Thyroid gland (tissue), 4 donors: ENCODE data around the gene PRSS21. TPM values are rescaled to one million over a fixed set of nuclear protein-coding genes. Genes with fewer than 3 reads are reported as not detected.

Experiments used
- DNase-seq, 2 donors: peaks; one replicate each; pipeline ENCODE4 v3.0.0-alpha.2; 2019
- H3K27ac ChIP-seq, 3 donors: fragments of 200-600 bp; sonication (generic); 1 replicate in 2 of 3; 2 replicates in 1 of 3; pipeline ENCODE4 v1.5.1; 2016 to 2019; ENCODE audit warnings: mild to moderate bottlenecking in 1 of 3, moderate library complexity in 1 of 3
- H3K27me3 ChIP-seq: fragments of 200-600 bp; sonication (generic); one replicate; pipeline ENCODE4 v1.5.1; 2019
- H3K36me3 ChIP-seq, 2 donors: fragments of 200-600 bp; sonication (generic); one replicate each; pipeline ENCODE4 v1.5.1; 2016 to 2019
- H3K4me1 ChIP-seq, 2 donors: fragments of 200-600 bp; sonication (generic); one replicate each; pipeline ENCODE4 v1.5.1; 2017 to 2019
- H3K4me3 ChIP-seq, 3 donors: fragments of 200-600 bp; sonication (generic); replicated peaks in 1 of 3; 1 replicate in 2 of 3; 2 replicates in 1 of 3; pipeline ENCODE4 v1.5.1; 2016; ENCODE audit warnings: mild to moderate bottlenecking in 1 of 3
- H3K9me3 ChIP-seq: fragments of 200-600 bp; sonication (generic); one replicate; pipeline ENCODE4 v1.5.1; 2017
- POLR2A ChIP-seq, 2 donors: fragments of 450-650 bp; IDR thresholded peaks; one replicate each; pipeline ENCODE4 v1.6.1; 2017; ENCODE audit warnings: antibody characterized with exemption in 2 of 2, mild to moderate bottlenecking in 2 of 2, moderate library complexity in 1 of 2
- WGBS, 2 donors: methylation state at CpG; one replicate each; pipeline ENCODE4 v1.1.5; 2017; 5-methylcytosine and 5-hydroxymethylcytosine counted together
- intact Hi-C: fragments of 100-400 bp; cut with DNase I; formaldehyde crosslinking; loops from one replicate; pipeline ENCODE4 v1.15.1; 2023
- total RNA-seq, 4 donors: library from RNA; depleted of rRNA; stranded (reverse); fragments of >200 nt; gene quantifications; one replicate each; pipeline ENCODE4 v1.2.3, GENCODE V29; 2016
- TF ChIP-seq, protein P1 (sequence below), 6 experiments: fragments of 200-600 bp in 3 of 6; fragments of 450-650 bp in 3 of 6; sonication (generic) in 3 of 6; IDR thresholded peaks; one replicate each; pipeline ENCODE4 v1.5.1; 2016 to 2019; ENCODE audit warnings: antibody characterized with exemption in 6 of 6, mild to moderate bottlenecking in 2 of 6, inconsistent platforms in 1 of 6, moderate library complexity in 1 of 6

The PRSS21 gene
- total RNA-seq, 4 donors from 2014 or later = 0.56 TPM; not detected in 3

DNA sequence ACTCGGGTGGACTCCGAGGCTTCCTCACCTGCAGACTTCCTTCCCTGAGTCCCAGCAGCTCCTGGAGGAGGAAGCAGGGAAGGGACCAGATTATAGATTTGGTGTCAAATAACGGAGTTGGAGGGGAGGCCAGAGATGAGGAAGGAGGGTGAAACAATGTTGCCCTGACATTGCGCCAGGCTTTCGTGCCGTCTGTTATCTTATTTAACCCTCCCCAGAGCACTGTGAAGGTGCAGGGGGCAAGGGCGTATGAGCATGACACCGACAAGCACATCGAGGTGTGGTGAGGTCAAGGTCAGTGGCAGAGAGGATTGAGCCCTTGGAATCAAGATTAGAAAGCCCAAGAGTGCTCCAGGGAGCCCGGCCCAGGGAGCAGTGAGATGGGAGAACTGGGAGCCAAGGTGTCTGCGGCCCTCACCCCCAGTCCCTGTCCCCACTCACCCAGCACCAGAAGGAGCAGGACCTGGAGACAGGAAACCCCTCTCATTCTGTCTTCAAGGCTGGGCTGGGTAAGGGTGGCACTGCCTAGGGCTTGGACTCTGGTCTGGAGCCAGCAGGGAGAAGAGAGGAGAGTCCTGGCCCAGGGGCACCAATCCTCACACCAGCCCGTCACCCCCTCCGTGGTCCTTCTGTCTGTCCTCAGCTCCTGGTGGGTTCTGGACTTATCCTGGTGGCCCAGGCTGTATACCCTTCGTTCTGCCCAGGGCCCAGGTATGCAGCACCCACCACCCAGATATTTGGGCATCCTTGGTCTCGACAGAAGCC, 30.8 kb upstream of the PRSS21 start:
- H3K9me3 ChIP-seq = no peaks in the 10 kb centered on the region
- intact Hi-C loops = no loop called here
- peaks cover 0 to 8% of the 10 kb centered on the region in 2 donors for H3K4me1 ChIP-seq
- no peak for DNase-seq
- H3K36me3 ChIP-seq = no peaks in the 10 kb centered on the region
- no peak for TF ChIP-seq POLR2A (IDR thresholded peaks at IDR 0.05)
- TF ChIP-seq, protein P1, sequence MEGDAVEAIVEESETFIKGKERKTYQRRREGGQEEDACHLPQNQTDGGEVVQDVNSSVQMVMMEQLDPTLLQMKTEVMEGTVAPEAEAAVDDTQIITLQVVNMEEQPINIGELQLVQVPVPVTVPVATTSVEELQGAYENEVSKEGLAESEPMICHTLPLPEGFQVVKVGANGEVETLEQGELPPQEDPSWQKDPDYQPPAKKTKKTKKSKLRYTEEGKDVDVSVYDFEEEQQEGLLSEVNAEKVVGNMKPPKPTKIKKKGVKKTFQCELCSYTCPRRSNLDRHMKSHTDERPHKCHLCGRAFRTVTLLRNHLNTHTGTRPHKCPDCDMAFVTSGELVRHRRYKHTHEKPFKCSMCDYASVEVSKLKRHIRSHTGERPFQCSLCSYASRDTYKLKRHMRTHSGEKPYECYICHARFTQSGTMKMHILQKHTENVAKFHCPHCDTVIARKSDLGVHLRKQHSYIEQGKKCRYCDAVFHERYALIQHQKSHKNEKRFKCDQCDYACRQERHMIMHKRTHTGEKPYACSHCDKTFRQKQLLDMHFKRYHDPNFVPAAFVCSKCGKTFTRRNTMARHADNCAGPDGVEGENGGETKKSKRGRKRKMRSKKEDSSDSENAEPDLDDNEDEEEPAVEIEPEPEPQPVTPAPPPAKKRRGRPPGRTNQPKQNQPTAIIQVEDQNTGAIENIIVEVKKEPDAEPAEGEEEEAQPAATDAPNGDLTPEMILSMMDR (IDR thresholded peaks at IDR 0.05) = no peak
- 61 to 64% methylated on average over 14 to 15 of the region's 15 CpGs for WGBS, 2 donors
- no peak overlapping the region for H3K4me3 ChIP-seq
- H3K27me3 ChIP-seq = peaks cover 14% of the 10 kb centered on the region
- H3K27ac ChIP-seq = no peak overlapping the region

DNA sequence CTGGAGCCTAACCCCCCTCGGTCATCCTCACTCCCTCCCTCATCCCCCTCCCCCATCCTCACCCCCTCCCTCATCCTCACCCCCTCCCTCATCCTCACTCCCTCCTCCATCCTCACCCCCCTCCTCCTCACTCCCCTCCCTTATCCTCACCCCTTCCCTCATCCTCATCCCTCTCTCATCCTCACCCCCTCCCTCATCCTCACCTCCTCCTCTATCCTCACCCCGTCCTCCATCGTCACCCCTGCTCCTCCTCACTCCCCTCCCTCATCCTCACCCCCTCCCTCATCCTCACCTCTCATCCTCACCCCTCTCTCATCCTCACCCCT, 30.2 kb upstream of the PRSS21 start:
- H3K4me1 ChIP-seq = peaks cover 0 to 8% of the 10 kb centered on the region in 2 donors
- DNase-seq = no peak
- no peak overlapping the region for H3K4me3 ChIP-seq
- no peak overlapping the region for H3K27ac ChIP-seq
- intact Hi-C loops = no loop called here
- WGBS, 2 donors = 51 to 71% methylated on average over 3 of the region's 3 CpGs
- TF ChIP-seq, protein P1 (IDR thresholded peaks at IDR 0.05) = no peak
- TF ChIP-seq POLR2A (IDR thresholded peaks at IDR 0.05) = no peak
- H3K27me3 ChIP-seq = peaks cover 14% of the 10 kb centered on the region
- H3K9me3 ChIP-seq = no peaks in the 10 kb centered on the region
- H3K36me3 ChIP-seq = no peaks in the 10 kb centered on the region

DNA sequence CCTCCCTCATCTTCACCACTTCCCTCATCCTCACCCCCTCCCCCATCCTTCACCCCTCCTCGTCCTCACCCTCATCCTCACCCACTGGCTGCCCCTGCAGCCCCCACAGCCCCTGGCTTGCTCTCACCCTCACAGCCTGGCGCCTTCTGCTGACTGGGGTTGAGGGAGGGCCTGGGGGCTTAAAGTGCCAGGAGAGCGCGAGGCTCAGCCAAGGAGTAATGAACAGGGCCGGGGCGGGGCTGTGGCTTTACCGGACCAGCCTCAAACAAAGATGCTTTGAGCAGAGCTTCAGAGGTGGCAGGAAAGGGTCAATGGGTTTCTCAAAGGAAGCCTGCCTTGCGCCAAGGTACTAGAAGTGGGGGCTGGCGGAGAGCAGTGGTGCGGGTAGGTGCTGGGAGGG, 29.6 kb upstream of the PRSS21 start, which contains the start of gene PRSS33:
TSS of gene PRSS33 (minus strand) at position 155 of the 400 bp plus-strand sequence. CDS start 1,013 bp downstream, outside the sequence.
- WGBS, 2 donors = 15 to 23% methylated on average over 9 to 10 of the region's 10 CpGs
- no peak for DNase-seq
- H3K27ac ChIP-seq = no peak within 1 kb of the TSS

DNA sequence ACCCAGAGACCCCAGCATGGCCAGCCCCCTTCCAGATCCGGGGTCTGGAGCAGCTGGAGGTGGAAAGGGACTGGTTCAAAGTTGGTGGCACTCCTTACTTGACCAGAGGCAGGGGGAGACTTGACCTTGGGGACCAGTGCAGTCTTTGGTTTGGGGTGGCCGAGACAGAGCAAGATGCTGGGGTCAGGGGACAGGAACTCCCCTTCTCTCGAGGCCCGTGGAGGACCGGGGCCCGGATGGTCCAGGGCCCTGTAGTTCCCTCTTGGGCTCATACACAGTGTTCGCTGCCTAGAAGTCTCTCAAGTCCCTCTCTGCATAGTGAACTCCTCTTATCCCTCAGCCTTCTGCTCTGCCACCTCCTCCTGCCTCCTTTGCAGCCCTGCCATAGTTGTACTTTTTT, 29.1 kb upstream of the PRSS21 start:
- Histone ChIP-seq H3K27me3 (peaks cover 14% of the 10 kb centered on the region), H3K4me1 (peaks cover 0 to 8% of the 10 kb centered on the region in 2 donors), H3K36me3 (no peaks in the 10 kb centered on the region), H3K9me3 (no peaks in the 10 kb centered on the region), H3K4me3 (no peak overlapping the region), H3K27ac (no peak overlapping the region)
- no peak for DNase-seq
- TF ChIP-seq, protein P1 (IDR thresholded peaks at IDR 0.05) = no peak
- no peak for TF ChIP-seq POLR2A (IDR thresholded peaks at IDR 0.05)
- WGBS, 2 donors = 37 to 38% methylated on average over 6 to 7 of the region's 7 CpGs
- intact Hi-C loops = no loop called here

More for the DNA sequence above, 29.6 kb upstream of the PRSS21 start, which contains the start of gene PRSS33:
- intact Hi-C loops = no loop called here
- Histone ChIP-seq H3K27me3 (peaks cover 14% of the 10 kb centered on the region), H3K36me3 (no peaks in the 10 kb centered on the region), H3K4me3 (no peak within 1 kb of the TSS), H3K4me1 (peaks cover 0 to 8% of the 10 kb centered on the region in 2 donors), H3K9me3 (no peaks in the 10 kb centered on the region)
- TF ChIP-seq, protein P1 (IDR thresholded peaks at IDR 0.05) = no peak
- no peak for TF ChIP-seq POLR2A (IDR thresholded peaks at IDR 0.05)

DNA sequence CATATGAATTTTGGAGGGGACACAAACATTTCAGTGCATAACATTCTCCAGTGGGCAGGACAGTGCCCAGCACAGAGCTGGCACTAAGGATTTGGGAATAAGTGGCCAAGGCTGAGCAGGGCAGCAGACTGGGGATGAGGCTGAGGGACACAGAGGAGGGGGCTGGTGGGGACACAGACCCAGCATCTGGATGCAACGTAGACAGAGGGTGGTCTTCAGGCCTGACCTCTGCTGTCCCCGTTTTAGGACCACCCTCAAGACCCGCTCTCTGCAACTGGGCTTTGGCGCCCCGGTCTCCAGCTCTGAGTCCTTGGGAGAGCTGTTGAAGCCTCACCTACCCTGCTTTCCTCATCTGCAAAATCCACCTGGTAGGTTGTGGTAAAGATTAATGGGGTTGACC, 26.4 kb upstream of the PRSS21 start:
- Histone ChIP-seq H3K27ac (no peak overlapping the region), H3K9me3 (no peaks in the 10 kb centered on the region), H3K36me3 (no peaks in the 10 kb centered on the region), H3K4me1 (peaks cover 0 to under 1% of the 10 kb centered on the region in 2 donors), H3K27me3 (peaks cover 4% of the 10 kb centered on the region), H3K4me3 (no peak overlapping the region)
- TF ChIP-seq, protein P1 (IDR thresholded peaks at IDR 0.05) = no peak
- TF ChIP-seq POLR2A (IDR thresholded peaks at IDR 0.05) = no peak
- DNase-seq = no peak
- intact Hi-C loops = no loop called here
- WGBS, 2 donors = 76 to 79% methylated on average over 5 of the region's 5 CpGs
